ENCODE results near the gene CYSTM1. TPM values are rescaled to one million over a fixed set of nuclear protein-coding genes. Genes with fewer than 3 reads are reported as not detected.

The CYSTM1 gene
- total and polyA plus RNA-seq, 2 donors (not counting 3 experiments of a cell fraction or from before 2014, with no cell fraction given) = 28.9 to 41.5 TPM

DNA sequence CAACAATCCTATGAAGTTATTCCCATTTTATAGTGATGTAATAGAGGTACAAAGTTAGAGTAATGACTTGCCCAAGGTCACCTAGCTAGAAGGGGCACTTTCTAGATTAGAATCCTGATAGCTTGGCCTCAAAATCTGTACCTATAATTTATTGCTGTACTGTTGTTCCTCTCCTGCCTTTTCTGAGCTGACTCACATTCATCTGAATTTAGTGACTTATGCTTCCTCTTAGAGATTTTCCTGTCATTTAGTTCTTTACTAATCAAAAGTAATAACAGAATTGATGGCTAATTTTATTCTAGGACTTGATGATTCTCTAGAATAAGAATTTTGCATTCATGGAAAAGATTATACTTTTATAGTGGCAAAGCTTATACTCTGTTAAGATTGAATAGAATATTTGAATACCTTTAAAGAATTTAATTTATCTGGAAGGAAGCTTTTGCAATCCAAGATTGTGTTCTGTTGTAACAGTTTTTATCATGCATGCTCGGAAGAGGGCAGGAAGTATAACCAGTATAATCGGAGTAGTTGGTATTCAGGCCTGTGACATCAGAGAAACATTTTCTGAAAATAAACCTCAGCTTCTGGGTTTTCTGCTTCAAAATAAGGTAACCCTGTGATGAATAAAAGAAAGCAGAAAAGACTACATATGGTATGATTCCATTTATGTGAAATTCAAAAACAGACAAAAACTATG is 21.3 kb downstream of the CYSTM1 start:
- peak; percentile 33 for DNase-seq (ENCODE audit: low read depth, low spot score)
- POLR2A ChIA-PET = no interaction called here
- intact Hi-C loops (cut with micrococcal nuclease) = no loop called here
- CTCF ChIA-PET = interaction anchor here (0.9 to 1.5 kb wide), 7 partner anchors 10 to 163 kb away, joined by 3 to 5 read pairs (median 4); no protein-coding TSS in a partner anchor
- H3K9ac ChIP-seq (replicated peaks; ENCODE audit: extremely low read depth, insufficient read depth, low read length) = no peak overlapping the region
- H3K9me3 ChIP-seq (replicated peaks; ENCODE audit: control insufficient read depth, insufficient read depth, low read length) = no peaks in the 10 kb centered on the region
- no peaks in the 10 kb centered on the region for H3K36me3 ChIP-seq (ENCODE audit: control insufficient read depth in 2 of 2, extremely low read depth in 1 of 2, insufficient read depth in 2 of 2, low read length in 2 of 2)
- dilution Hi-C loops (cut with MboI; ENCODE audit: extremely low pct_ligation_motif_present, low sequenced_read_pairs) = no loop called here
- peaks cover 8% of the 10 kb centered on the region for H3K4me1 ChIP-seq (ENCODE audit: control insufficient read depth, extremely low read depth, insufficient read depth, low read length)
- no peak overlapping the region for H3K4me2 ChIP-seq (ENCODE audit: insufficient read depth, low read length)
- BruUV-seq (replicated peaks) = no TSS peak
- H4K20me1 ChIP-seq (replicated peaks; ENCODE audit: control insufficient read depth, extremely low read depth, insufficient read depth, low read length) = no peaks in the 10 kb centered on the region
- no peak for FAIRE-seq
- H3K27me3 ChIP-seq (ENCODE audit: control insufficient read depth in 2 of 2, insufficient read depth in 2 of 2, low read length in 2 of 2) = no peaks in the 10 kb centered on the region
- no peak overlapping the region for H3K4me3 ChIP-seq (replicated peaks in 1 of 3; ENCODE audit: insufficient read depth in 1 of 3, low read depth in 1 of 3, low read length in 3 of 3)
- H3K9me1 ChIP-seq (replicated peaks; ENCODE audit: control insufficient read depth, extremely low read depth, insufficient read depth, low read length) = no peaks in the 10 kb centered on the region
- H2AFZ ChIP-seq (ENCODE audit: low read depth, low read length) = no peak overlapping the region
- no peaks in the 10 kb centered on the region for H3K79me2 ChIP-seq (ENCODE audit: control insufficient read depth, insufficient read depth, low read length)
- no peak overlapping the region for H3K27ac ChIP-seq (ENCODE audit: insufficient read depth, low read depth, low read length)
- TF ChIP-seq FOS (IDR thresholded peaks at IDR 0.05; ENCODE audit: borderline replicate concordance, insufficient read depth, low read length) = peak; percentile 49
- TF ChIP-seq MAX (IDR thresholded peaks at IDR 0.05; ENCODE audit: insufficient read depth, insufficient read length) = no peak

GRCh38 chr5:140197023-140197422 is 22.0 kb downstream of the CYSTM1 start:
- Histone ChIP-seq H3K9me1 (replicated peaks; ENCODE audit: control insufficient read depth, extremely low read depth, insufficient read depth, low read length) (no peaks in the 10 kb centered on the region), H3K9me3 (replicated peaks; ENCODE audit: control insufficient read depth, insufficient read depth, low read length) (no peaks in the 10 kb centered on the region), H3K27me3 (ENCODE audit: control insufficient read depth in 2 of 2, insufficient read depth in 2 of 2, low read length in 2 of 2) (no peaks in the 10 kb centered on the region), H3K4me1 (ENCODE audit: control insufficient read depth, extremely low read depth, insufficient read depth, low read length) (peaks cover 8% of the 10 kb centered on the region), H3K27ac (ENCODE audit: insufficient read depth, low read depth, low read length) (no peak overlapping the region), H2AFZ (ENCODE audit: low read depth, low read length) (no peak overlapping the region), H3K4me2 (ENCODE audit: insufficient read depth, low read length) (no peak overlapping the region), H3K79me2 (ENCODE audit: control insufficient read depth, insufficient read depth, low read length) (no peaks in the 10 kb centered on the region), H3K36me3 (ENCODE audit: control insufficient read depth in 2 of 2, extremely low read depth in 1 of 2, insufficient read depth in 2 of 2, low read length in 2 of 2) (no peaks in the 10 kb centered on the region), H4K20me1 (replicated peaks; ENCODE audit: control insufficient read depth, extremely low read depth, insufficient read depth, low read length) (no peaks in the 10 kb centered on the region), H3K9ac (replicated peaks; ENCODE audit: extremely low read depth, insufficient read depth, low read length) (no peak overlapping the region), H3K4me3 (replicated peaks in 1 of 3; ENCODE audit: insufficient read depth in 1 of 3, low read depth in 1 of 3, low read length in 3 of 3) (no peak overlapping the region)
- no TSS peak for BruUV-seq (replicated peaks)
- ChIA-PET CTCF (interaction anchor here (0.9 to 1.4 kb wide), 4 partner anchors 9 to 162 kb away, joined by 3 to 4 read pairs (median 4); no protein-coding TSS in a partner anchor), POLR2A (no interaction called here)
- dilution Hi-C loops (cut with MboI; ENCODE audit: extremely low pct_ligation_motif_present, low sequenced_read_pairs) (no loop called here), intact Hi-C loops (cut with micrococcal nuclease) (no loop called here)
- FAIRE-seq (no peak), DNase-seq (ENCODE audit: low read depth, low spot score) (no peak)
- TF ChIP-seq POLR2A (IDR thresholded peaks at IDR 0.05; ENCODE audit: low read depth, low read length) = no peak
- no peak for TF ChIP-seq MAX (IDR thresholded peaks at IDR 0.05; ENCODE audit: insufficient read depth, insufficient read length)
- TF ChIP-seq POLR2AphosphoS5 (IDR thresholded peaks at IDR 0.05; ENCODE audit: insufficient read depth, low read depth, low read length) = no peak
- no peak for TF ChIP-seq MYC (IDR thresholded peaks at IDR 0.05; ENCODE audit: low read depth, low read length)
- no peak for TF ChIP-seq EZH2 (IDR thresholded peaks at IDR 0.05; ENCODE audit: borderline replicate concordance, low read depth, low read length, severe bottlenecking)
- no peak for TF ChIP-seq GATA2 (IDR thresholded peaks at IDR 0.05; ENCODE audit: insufficient read depth, insufficient read length, low read depth, low read length)
- no peak for TF ChIP-seq JUN (IDR thresholded peaks at IDR 0.05; ENCODE audit: borderline replicate concordance, insufficient read depth, insufficient read length, low read depth)
- TF ChIP-seq CTCF (IDR thresholded peaks at IDR 0.05; ENCODE audit: extremely low read depth in 1 of 2, insufficient read depth in 1 of 2, low read depth in 1 of 2, low read length in 2 of 2) = no peak
- no peak for TF ChIP-seq FOS (IDR thresholded peaks at IDR 0.05; ENCODE audit: borderline replicate concordance, insufficient read depth, low read length)
